ENCODE measurements around the gene GJA5.
A peak's percentile ranks its signal among the peaks of the same experiment; 100 is the strongest.

GJA5 gene

DNA sequence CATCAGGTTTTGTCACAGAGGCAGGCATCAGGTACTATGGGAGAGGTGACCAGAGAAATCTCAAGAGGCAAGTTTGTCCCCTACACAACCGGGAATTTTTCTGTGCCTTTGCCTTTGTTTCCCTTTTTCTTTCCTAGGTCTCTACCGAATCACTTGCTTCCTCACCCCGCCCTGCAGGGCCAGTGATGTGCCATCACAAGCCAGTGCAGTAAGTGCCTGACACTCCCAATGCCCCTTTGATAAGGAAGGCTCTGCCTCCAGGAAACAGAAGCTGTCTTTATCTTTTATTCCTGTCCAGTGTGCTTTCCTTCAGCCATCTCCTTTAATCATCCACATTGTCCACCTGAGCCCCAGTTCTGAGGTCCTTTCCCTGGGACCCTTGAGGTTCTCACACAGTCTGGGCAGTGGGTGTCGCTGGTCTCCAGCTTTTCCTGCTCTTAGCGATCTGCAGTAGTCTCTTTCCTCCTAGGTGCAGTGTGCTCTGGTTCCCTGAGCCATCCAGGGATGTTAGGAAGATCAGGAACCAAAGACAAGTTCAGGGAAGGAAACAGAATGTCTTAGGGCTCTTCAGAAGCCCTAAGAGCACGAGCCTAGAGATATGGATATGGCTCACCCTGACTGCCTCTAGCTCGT is 36.6 kb downstream of the GJA5 start:
- peak; percentile 23 for DNase-seq

DNA sequence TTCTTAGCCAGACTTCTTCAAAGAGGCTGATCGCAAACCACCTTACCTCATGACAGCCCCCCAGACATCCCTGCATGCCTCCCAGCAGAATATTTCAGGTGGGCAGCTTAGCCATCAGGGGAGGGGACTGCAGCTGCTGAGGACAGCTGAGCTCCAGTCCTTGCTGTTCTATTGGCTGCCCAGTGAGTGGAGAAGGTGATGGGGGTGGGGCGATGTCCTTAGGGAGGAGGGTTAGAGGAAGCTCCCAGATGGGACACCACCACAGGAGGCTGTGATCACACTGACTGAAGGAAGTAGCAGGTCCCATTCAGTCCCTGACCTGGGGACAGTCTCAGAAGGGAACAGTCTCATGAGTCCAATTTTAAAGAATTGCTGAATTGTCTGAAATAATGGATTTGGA is 38.3 kb downstream of the GJA5 start:
- DNase-seq, result no peak

DNA sequence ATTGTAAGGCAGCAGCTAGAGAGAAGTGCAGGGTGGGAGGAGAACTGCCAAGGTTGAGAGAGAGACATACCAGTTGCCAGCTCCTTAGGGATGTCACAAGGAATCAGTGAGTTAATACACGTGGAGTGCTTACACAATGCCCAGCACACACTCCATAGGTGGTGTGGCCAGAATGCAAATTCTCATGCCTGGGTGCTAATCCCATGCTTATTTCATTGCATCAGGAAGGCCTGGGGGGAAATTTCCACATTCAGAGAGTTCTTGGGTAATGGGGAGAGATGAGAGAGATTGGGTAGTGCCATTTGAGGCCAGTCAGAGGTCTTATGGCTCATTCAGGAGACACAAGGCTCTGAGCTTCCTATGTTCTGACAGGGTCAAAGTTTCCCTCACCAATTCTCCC is 38.7 kb downstream of the GJA5 start:
- DNase-seq, result no peak

DNA sequence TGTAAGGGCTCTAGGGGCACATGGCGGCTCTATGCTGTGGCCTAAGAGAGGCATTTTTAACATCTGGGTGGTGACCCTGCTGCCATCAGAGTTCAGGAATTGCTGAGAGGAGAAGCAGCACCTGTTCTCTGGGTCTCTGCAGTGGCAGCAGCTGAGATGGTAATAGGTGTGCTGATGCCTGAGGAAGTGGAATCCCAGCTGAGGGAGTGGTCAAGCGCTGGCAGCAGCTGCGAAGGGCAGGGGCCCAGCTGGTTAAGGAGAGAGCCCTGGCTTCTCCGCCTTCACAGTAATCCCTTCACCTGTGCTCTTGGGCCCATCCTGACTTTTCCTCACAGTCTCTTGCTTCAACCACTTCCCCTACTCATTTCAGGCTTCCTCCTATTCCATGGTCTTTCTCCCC is 39.8 kb downstream of the GJA5 start:
- DNase-seq, result no peak

DNA sequence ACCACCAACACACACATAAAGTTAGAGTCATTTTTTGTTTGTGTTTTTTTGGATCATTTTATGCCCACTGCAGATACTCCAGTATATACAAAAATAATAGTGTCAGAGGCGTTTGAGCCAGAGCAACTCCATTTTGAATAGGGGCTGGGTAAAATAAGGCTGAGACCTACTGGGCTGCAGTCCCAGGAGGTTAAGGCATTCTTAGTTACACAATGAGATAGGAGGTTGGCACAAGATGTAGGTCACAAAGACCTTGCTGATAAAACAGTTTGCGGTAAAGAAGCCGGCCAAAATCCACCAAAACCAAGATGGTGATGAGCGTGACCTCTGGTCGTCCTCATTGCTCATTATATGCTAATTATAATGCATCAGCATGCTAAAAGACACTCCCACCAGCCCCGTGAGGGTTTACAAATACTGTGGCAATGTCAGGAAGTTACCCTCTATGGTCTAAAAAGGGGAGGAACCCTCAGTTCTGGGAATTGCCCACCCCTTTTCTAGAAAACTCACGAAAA is 40.6 kb downstream of the GJA5 start:
- DNase-seq, result no peak

DNA sequence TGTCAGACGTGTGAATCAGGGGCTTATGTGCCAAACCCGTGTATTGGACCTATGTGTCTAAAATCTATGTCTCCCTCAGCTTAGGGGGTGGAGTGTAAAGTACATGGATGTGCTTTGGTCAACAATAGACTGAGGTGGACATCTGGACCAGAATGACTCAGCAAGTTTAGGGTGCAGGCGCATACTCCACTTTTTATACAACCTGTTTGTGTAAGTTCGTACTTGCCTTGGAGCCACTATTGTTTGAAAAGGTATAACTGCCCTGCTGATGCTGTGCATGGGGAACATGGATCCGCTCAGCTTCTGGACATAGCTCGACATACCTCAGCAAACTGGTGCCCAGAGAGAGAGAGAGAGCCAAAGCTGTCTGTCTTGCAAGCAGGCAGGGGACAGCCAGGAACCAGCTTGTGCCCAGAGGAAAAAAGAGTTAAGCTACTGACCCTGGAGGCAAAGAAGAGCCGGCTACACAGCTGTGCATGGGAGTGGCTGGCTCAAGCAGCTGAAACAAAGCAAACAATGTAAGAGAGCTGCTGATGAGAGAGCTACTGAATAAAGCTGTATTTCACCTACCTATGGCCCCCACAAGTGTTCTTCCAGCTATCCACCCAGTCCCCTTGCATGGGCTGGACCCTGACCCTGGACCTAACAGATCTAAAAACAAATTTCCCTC is 41.2 kb downstream of the GJA5 start:
- DNase-seq, result no peak

DNA sequence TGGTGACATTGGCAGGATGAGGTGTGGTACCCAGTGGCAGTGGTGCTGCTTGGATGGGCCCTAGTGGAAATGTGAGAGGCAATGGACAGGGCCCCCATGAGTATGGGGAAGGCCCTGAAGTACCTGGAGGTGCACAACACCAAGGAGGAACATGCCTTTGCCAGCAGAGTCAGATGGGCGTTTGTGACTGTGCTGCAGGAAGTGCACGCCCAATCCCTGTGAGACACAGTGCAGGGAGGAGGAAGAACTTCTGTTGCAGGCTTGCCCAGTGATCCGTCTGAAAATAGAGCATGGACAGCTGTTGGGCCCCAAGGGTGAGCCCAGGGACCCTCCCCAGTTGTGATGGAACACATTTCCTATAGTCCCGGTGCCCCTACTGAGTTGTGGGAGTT is 42.7 kb downstream of the GJA5 start:
- peak; percentile 15 for DNase-seq

DNA sequence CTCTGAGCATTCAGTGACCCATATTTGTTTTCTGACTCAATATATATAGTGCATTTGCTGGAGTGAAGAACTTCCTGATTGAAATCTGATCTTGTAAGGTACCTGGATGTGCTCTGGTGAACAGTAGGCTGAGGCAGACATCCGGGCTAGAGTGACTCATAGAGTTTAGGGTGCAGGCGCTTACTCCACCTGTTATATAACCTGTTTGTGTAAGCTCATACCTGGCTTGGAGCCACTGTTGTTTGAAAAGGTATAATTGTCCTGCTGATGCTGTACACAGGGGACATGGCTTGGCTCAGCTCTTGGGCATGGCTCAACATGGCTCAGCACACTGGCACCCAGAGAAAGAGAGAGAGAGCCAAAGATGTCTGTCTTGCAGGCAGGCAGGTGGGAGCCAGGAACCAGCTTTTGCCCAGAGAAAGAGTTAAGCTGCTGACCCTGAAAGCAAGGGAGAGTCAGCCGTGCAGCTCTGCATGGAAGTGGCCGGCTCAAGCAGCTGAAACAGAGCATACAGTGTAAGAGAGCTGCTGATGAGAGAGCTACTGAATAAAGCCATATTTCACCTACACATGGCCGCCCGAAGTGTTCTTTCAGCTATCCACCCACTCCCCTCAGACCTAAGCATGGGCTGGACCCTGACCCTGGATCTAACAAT is 43.2 kb downstream of the GJA5 start:
- DNase-seq, result peak; percentile 78

DNA sequence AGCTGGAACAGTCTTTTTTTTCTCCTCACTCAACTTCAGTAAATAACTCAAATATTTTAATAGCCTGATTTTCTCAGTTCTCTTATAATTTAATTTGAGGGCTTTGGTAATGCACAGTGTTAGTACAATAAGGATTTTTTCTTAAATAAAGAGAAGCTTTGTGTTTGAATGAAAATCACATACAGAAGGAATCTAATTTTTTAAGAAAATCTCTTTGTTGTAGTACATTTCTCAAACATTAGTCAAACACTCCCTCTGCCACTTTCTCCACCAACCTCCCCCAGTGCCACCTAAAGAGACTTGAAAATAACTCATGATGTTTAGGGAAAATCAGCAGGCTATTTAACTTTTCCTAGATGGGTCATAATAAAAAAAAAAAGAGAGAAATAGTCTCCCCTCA is 47.8 kb downstream of the GJA5 start:
- no peak for DNase-seq
